ENCODE results near the gene ERBIN. TPM values are rescaled to one million over a fixed set of nuclear protein-coding genes. Genes with fewer than 3 reads are reported as not detected.

Gene ERBIN
- total and polyA plus RNA-seq, 2 experiments from 2014 or later, result 15.6 to 26.4 TPM

DNA sequence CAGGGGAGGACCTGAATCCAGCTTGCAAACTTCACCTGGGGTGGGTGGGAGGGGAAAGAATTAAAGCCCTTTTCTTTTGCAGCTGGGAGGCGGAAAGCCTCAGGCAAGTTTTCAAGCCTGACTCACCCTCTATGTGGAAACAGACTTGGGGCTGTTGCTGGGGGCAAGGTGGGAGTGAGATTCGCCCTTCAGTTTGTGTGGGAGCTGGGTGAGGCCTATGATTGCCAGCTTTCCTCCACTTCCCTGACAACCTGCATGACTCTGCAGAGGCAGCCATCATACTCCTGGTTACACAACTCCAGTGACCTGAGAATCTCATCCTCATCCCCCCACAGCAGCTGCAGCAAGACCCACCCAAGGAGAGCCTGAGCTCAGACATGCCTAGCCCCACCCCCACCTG is 174.5 kb downstream of the ERBIN start:
- H3K27me3 Mint-ChIP-seq (ENCODE audit: insufficient read depth, low read depth, poor library complexity), result peaks cover 6% of the 10 kb centered on the region

DNA sequence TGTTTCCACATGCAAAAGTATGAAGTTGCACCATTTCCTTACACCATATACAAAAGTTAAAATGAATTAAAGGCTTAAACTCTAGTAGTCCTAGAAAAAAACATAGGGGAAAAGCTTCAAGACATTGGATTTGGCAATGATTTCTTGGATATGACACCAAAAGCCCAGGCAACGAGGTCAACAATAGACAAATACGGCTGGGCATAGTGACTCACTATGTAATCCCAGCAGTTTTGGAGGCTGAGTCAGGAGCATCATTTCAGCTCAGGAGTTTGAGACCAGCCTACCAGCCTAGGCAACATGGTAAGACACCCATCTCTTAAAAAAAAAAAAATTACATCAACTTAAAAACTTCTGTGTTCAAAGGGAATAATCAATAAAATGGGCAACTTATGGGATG is 186.8 kb downstream of the ERBIN start:
- peaks cover 2% of the 10 kb centered on the region; the same call in 1 of the 2 replicates for H3K36me3 ChIP-seq (ENCODE audit: insufficient read depth)
- no peaks in the 10 kb centered on the region for H3F3A ChIP-seq (replicated peaks; ENCODE audit: low read depth)
- H3K9me2 ChIP-seq (ENCODE audit: insufficient read depth), result no peaks in the 10 kb centered on the region
- Mint-ChIP-seq H3K36me3 (ENCODE audit: low read depth) (peaks cover 7% of the 10 kb centered on the region; the same call in 2 of the 3 replicates), H3K4me3 (no peak overlapping the region), H3K9me3 (peaks cover 34% of the 10 kb centered on the region), H3K4me1 (no peaks in the 10 kb centered on the region), H3K27ac (no peak overlapping the region), H3K27me3 (ENCODE audit: insufficient read depth, low read depth, poor library complexity) (no peaks in the 10 kb centered on the region)
- no peak for ATAC-seq
- DNase-seq (ENCODE audit: low spot score), result no peak
- H3K4me2 ChIP-seq, result no peak overlapping the region
- H3K27me3 ChIP-seq (ENCODE audit: insufficient read depth), result no peaks in the 10 kb centered on the region
- no peak overlapping the region for H3K4me3 ChIP-seq
- H3K79me2 ChIP-seq (replicated peaks; ENCODE audit: insufficient read depth), result no peaks in the 10 kb centered on the region
- H3K27ac ChIP-seq (ENCODE audit: low read depth), result no peak overlapping the region
- no peaks in the 10 kb centered on the region for H4K20me1 ChIP-seq (replicated peaks; ENCODE audit: insufficient read depth)
- H3K4me1 ChIP-seq (ENCODE audit: insufficient read depth), result no peaks in the 10 kb centered on the region
- H2AFZ ChIP-seq, result no peak overlapping the region
- TF ChIP-seq STAT1 (IDR thresholded peaks at IDR 0.05; ENCODE audit: unreplicated experiment) (no peak), POLR2AphosphoS5 (IDR thresholded peaks at IDR 0.05; ENCODE audit: low read depth) (no peak), EZH2phosphoT487 (IDR thresholded peaks at IDR 0.05; ENCODE audit: unreplicated experiment) (no peak)
- TF ChIP-seq, protein P1, sequence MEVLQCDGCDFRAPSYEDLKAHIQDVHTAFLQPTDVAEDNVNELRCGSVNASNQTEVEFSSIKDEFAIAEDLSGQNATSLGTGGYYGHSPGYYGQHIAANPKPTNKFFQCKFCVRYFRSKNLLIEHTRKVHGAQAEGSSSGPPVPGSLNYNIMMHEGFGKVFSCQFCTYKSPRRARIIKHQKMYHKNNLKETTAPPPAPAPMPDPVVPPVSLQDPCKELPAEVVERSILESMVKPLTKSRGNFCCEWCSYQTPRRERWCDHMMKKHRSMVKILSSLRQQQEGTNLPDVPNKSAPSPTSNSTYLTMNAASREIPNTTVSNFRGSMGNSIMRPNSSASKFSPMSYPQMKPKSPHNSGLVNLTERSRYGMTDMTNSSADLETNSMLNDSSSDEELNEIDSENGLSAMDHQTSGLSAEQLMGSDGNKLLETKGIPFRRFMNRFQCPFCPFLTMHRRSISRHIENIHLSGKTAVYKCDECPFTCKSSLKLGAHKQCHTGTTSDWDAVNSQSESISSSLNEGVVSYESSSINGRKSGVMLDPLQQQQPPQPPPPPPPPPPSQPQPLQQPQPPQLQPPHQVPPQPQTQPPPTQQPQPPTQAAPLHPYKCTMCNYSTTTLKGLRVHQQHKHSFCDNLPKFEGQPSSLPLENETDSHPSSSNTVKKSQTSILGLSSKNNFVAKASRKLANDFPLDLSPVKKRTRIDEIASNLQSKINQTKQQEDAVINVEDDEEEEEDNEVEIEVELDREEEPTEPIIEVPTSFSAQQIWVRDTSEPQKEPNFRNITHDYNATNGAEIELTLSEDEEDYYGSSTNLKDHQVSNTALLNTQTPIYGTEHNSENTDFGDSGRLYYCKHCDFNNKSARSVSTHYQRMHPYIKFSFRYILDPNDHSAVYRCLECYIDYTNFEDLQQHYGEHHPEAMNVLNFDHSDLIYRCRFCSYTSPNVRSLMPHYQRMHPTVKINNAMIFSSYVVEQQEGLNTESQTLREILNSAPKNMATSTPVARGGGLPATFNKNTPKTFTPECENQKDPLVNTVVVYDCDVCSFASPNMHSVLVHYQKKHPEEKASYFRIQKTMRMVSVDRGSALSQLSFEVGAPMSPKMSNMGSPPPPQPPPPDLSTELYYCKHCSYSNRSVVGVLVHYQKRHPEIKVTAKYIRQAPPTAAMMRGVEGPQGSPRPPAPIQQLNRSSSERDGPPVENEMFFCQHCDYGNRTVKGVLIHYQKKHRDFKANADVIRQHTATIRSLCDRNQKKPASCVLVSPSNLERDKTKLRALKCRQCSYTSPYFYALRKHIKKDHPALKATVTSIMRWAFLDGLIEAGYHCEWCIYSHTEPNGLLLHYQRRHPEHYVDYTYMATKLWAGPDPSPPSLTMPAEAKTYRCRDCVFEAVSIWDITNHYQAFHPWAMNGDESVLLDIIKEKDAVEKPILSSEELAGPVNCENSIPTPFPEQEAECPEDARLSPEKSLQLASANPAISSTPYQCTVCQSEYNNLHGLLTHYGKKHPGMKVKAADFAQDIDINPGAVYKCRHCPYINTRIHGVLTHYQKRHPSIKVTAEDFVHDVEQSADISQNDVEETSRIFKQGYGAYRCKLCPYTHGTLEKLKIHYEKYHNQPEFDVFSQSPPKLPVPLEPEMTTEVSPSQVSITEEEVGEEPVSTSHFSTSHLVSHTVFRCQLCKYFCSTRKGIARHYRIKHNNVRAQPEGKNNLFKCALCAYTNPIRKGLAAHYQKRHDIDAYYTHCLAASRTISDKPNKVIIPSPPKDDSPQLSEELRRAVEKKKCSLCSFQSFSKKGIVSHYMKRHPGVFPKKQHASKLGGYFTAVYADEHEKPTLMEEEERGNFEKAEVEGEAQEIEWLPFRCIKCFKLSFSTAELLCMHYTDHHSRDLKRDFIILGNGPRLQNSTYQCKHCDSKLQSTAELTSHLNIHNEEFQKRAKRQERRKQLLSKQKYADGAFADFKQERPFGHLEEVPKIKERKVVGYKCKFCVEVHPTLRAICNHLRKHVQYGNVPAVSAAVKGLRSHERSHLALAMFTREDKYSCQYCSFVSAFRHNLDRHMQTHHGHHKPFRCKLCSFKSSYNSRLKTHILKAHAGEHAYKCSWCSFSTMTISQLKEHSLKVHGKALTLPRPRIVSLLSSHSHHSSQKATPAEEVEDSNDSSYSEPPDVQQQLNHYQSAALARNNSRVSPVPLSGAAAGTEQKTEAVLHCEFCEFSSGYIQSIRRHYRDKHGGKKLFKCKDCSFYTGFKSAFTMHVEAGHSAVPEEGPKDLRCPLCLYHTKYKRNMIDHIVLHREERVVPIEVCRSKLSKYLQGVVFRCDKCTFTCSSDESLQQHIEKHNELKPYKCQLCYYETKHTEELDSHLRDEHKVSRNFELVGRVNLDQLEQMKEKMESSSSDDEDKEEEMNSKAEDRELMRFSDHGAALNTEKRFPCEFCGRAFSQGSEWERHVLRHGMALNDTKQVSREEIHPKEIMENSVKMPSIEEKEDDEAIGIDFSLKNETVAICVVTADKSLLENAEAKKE (CRISPR knock-in tag; IDR thresholded peaks at IDR 0.05), result no peak
- TF ChIP-seq, protein P2, sequence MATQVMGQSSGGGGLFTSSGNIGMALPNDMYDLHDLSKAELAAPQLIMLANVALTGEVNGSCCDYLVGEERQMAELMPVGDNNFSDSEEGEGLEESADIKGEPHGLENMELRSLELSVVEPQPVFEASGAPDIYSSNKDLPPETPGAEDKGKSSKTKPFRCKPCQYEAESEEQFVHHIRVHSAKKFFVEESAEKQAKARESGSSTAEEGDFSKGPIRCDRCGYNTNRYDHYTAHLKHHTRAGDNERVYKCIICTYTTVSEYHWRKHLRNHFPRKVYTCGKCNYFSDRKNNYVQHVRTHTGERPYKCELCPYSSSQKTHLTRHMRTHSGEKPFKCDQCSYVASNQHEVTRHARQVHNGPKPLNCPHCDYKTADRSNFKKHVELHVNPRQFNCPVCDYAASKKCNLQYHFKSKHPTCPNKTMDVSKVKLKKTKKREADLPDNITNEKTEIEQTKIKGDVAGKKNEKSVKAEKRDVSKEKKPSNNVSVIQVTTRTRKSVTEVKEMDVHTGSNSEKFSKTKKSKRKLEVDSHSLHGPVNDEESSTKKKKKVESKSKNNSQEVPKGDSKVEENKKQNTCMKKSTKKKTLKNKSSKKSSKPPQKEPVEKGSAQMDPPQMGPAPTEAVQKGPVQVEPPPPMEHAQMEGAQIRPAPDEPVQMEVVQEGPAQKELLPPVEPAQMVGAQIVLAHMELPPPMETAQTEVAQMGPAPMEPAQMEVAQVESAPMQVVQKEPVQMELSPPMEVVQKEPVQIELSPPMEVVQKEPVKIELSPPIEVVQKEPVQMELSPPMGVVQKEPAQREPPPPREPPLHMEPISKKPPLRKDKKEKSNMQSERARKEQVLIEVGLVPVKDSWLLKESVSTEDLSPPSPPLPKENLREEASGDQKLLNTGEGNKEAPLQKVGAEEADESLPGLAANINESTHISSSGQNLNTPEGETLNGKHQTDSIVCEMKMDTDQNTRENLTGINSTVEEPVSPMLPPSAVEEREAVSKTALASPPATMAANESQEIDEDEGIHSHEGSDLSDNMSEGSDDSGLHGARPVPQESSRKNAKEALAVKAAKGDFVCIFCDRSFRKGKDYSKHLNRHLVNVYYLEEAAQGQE (IDR thresholded peaks at IDR 0.05; ENCODE audit: unreplicated experiment), result no peak

More for the DNA sequence above, 174.5 kb downstream of the ERBIN start:
- no peaks in the 10 kb centered on the region for H3K36me3 ChIP-seq (ENCODE audit: insufficient read depth)
- peaks cover 38% of the 10 kb centered on the region for H3K36me3 Mint-ChIP-seq (ENCODE audit: low read depth)
- H3K4me2 ChIP-seq, result no peak overlapping the region
- no peaks in the 10 kb centered on the region for H3K4me1 ChIP-seq (ENCODE audit: insufficient read depth)
- no peaks in the 10 kb centered on the region for H3K9me2 ChIP-seq (ENCODE audit: insufficient read depth)
- no peak overlapping the region for H3K4me3 ChIP-seq
- H2AFZ ChIP-seq, result no peak overlapping the region
- H3K27ac Mint-ChIP-seq, result no peak overlapping the region
- H3K4me3 Mint-ChIP-seq, result no peak overlapping the region
- no peak for ATAC-seq
- H3K27ac ChIP-seq (ENCODE audit: low read depth), result no peak overlapping the region
- H4K20me1 ChIP-seq (replicated peaks; ENCODE audit: insufficient read depth), result no peaks in the 10 kb centered on the region
- H3K4me1 Mint-ChIP-seq, result no peaks in the 10 kb centered on the region
- no peak for TF ChIP-seq ZNF331 (CRISPR knock-in tag; IDR thresholded peaks at IDR 0.05; ENCODE audit: low read depth)
- TF ChIP-seq NANOG (IDR thresholded peaks at IDR 0.05; ENCODE audit: borderline replicate concordance), result no peak
- TF ChIP-seq CREB1 (CRISPR knock-in tag; IDR thresholded peaks at IDR 0.05; ENCODE audit: low read depth), result no peak
- TF ChIP-seq EZH2phosphoT487 (IDR thresholded peaks at IDR 0.05; ENCODE audit: unreplicated experiment), result no peak
- TF ChIP-seq POLR2AphosphoS5 (IDR thresholded peaks at IDR 0.05; ENCODE audit: low read depth), result no peak
- no peak for TF ChIP-seq JUNB (IDR thresholded peaks at IDR 0.05; ENCODE audit: unreplicated experiment)
- no peak for TF ChIP-seq ZNF114 (CRISPR knock-in tag; IDR thresholded peaks at IDR 0.05)
- TF ChIP-seq STAT1 (IDR thresholded peaks at IDR 0.05; ENCODE audit: unreplicated experiment), result no peak
- TF ChIP-seq, protein P3, sequence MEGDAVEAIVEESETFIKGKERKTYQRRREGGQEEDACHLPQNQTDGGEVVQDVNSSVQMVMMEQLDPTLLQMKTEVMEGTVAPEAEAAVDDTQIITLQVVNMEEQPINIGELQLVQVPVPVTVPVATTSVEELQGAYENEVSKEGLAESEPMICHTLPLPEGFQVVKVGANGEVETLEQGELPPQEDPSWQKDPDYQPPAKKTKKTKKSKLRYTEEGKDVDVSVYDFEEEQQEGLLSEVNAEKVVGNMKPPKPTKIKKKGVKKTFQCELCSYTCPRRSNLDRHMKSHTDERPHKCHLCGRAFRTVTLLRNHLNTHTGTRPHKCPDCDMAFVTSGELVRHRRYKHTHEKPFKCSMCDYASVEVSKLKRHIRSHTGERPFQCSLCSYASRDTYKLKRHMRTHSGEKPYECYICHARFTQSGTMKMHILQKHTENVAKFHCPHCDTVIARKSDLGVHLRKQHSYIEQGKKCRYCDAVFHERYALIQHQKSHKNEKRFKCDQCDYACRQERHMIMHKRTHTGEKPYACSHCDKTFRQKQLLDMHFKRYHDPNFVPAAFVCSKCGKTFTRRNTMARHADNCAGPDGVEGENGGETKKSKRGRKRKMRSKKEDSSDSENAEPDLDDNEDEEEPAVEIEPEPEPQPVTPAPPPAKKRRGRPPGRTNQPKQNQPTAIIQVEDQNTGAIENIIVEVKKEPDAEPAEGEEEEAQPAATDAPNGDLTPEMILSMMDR (conservative IDR thresholded peaks at IDR 0.05; ENCODE audit: low read depth in 2 of 2), result no peak
- no peaks in the 10 kb centered on the region for H3K27me3 ChIP-seq (ENCODE audit: insufficient read depth)
- no peak for DNase-seq (ENCODE audit: low spot score)
- peaks cover 67% of the 10 kb centered on the region for H3K9me3 Mint-ChIP-seq
- H3F3A ChIP-seq (replicated peaks; ENCODE audit: low read depth), result no peaks in the 10 kb centered on the region
- H3K79me2 ChIP-seq (replicated peaks; ENCODE audit: insufficient read depth), result no peaks in the 10 kb centered on the region
